ENCODE measurements around the gene KAT8. TPM values are rescaled to one million over a fixed set of nuclear protein-coding genes. Genes with fewer than 3 reads are reported as not detected.

The KAT8 gene
- total and polyA plus RNA-seq, 9 of the 15 experiments (the other 6 are each of a cell fraction or from before 2014, with no cell fraction given): 10.0 to 98.5 (median 76.4) TPM

DNA sequence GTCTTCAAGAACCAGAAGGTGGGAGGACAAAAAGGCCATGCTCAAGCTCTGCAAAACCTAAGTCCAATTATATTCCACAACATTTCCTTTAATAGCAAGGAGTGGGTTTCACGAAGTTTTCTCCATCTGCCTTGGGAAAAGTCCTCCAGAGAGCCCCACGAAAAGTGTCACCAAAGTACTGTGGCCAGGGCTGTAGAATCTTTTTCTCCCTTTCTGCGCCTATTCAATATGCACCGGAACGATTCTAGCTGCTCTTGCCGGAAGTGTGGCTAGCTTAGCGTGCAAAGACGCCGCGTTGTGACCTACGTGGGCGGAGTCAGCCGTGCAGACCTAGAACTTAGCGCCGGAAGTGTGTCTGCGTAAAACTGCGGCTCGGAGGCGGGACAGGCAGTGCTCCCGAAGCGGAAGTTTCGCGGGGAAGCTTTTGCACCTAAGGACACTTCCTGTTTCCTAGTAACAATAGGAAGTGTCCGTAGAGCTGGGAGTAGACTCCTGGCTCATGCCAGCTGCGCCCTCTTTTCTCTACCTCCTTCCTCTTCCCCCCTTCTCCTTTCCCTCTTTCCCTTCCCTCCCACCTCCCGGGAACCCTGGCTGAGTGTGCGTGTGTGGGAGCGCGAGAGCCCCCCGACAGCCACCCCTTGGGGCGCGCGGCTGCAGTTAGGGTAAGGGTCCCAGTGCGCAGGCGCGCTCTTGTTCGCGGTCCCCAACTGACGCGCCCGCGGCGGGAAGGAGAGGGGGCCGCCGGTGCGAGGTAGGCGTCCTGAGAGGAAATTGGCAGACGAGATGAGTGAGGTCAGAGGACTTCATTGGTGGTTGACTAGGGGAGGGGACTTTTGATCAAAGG, 43.3 kb upstream of the KAT8 start, which contains the start of the genes ZNF646 and ZNF668 (continued):
- TF ChIP-seq RAD51 (IDR thresholded peaks at IDR 0.05; ENCODE audit: borderline replicate concordance, low read depth) (no peak), ZNF354B (CRISPR knock-in tag; IDR thresholded peaks at IDR 0.05) (no peak), ZNF217 (CRISPR knock-in tag; IDR thresholded peaks at IDR 0.05) (no peak), NRF1 (conservative IDR thresholded peaks at IDR 0.05 in 1 of 2, IDR thresholded peaks at IDR 0.05 in 1 of 2) (peak; percentile 93 to 94), PHF8 (IDR thresholded peaks at IDR 0.05; ENCODE audit: borderline replicate concordance, low read length) (peak; percentile 74; the same call in 1 of the 2 replicates), HLTF (IDR thresholded peaks at IDR 0.05) (no peak), FOXJ3 (CRISPR knock-in tag; IDR thresholded peaks at IDR 0.05) (no peak), HNRNPH1 (optimal IDR thresholded peaks at IDR 0.05; ENCODE audit: low read depth, low read length) (no peak), TSC22D4 (tag; IDR thresholded peaks at IDR 0.05) (no peak), ZNF324 (CRISPR knock-in tag; IDR thresholded peaks at IDR 0.05) (no peak), SNIP1 (IDR thresholded peaks at IDR 0.05; ENCODE audit: low read depth) (no peak), NCOA4 (IDR thresholded peaks at IDR 0.05; ENCODE audit: partially characterized antibody) (no peak), KLF1 (tag; IDR thresholded peaks at IDR 0.05) (no peak), HDAC2 (IDR thresholded peaks at IDR 0.05) (peak; percentile 31; the same call in 1 of the 2 replicates), FOXM1 (IDR thresholded peaks at IDR 0.05; ENCODE audit: low read depth) (no peak), FOXM1 (CRISPR knock-in tag; IDR thresholded peaks at IDR 0.05; ENCODE audit: low read depth) (no peak), CBX5 (IDR thresholded peaks at IDR 0.05; ENCODE audit: borderline replicate concordance, low read depth) (no peak), MYC (IDR thresholded peaks at IDR 0.05; ENCODE audit: low read depth, low read length) (peak; percentile 53; the same call in 1 of the 2 replicates), MYC (CRISPR knock-in tag; IDR thresholded peaks at IDR 0.05; ENCODE audit: borderline replicate concordance, low read depth) (peak; percentile 42; the same call in 1 of the 2 replicates), ZNF444 (CRISPR knock-in tag; IDR thresholded peaks at IDR 0.05) (no peak), TAF15 (IDR thresholded peaks at IDR 0.05; ENCODE audit: low read depth, low read length) (no peak), CBX8 (IDR thresholded peaks at IDR 0.05; ENCODE audit: borderline replicate concordance, extremely low read depth, low read depth, low read length, poor library complexity, severe bottlenecking) (no peak)
- TF ChIP-seq, protein P1, sequence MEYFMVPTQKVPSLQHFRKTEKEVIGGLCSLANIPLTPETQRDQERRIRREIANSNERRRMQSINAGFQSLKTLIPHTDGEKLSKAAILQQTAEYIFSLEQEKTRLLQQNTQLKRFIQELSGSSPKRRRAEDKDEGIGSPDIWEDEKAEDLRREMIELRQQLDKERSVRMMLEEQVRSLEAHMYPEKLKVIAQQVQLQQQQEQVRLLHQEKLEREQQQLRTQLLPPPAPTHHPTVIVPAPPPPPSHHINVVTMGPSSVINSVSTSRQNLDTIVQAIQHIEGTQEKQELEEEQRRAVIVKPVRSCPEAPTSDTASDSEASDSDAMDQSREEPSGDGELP (CRISPR knock-in tag; IDR thresholded peaks at IDR 0.05; ENCODE audit: borderline replicate concordance): peak; percentile 88
- TF ChIP-seq, protein P2, sequence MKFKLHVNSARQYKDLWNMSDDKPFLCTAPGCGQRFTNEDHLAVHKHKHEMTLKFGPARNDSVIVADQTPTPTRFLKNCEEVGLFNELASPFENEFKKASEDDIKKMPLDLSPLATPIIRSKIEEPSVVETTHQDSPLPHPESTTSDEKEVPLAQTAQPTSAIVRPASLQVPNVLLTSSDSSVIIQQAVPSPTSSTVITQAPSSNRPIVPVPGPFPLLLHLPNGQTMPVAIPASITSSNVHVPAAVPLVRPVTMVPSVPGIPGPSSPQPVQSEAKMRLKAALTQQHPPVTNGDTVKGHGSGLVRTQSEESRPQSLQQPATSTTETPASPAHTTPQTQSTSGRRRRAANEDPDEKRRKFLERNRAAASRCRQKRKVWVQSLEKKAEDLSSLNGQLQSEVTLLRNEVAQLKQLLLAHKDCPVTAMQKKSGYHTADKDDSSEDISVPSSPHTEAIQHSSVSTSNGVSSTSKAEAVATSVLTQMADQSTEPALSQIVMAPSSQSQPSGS (CRISPR knock-in tag; IDR thresholded peaks at IDR 0.05): no peak
